ENCODE measurements around the gene GADD45GIP1.
"Not testable (repeated sequence)": the region's sequence is repeated elsewhere in the genome, so short reads cannot be mapped to it uniquely, and the experiment has no call there.

The GADD45GIP1 gene

DNA sequence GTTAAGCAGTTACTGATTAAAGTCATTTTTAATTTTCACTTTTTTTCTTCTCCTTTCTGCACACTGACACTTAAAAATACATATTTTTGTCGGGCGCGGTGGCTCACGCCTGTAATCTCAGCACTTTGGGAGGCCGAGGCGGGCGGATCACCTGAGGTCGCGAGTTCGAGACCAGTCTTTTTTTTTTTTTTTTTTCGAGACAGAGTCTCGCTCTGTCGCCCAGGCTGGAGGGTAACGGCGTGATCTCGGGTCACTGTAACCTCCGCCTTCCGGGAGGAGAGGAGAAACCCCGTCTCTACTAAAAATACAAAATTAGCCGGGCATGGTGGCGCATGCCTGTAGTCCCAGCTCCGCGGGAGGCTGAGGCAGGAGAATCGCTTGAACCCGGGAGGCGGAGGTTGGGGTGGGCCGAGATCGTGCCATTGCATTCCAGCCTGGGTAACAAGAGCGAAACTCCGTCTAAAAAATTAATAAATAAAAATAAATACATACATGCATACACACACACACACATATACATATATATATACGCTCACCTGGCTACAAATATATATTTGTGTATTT is 448 bp upstream of the GADD45GIP1 start:
- not testable (repeated sequence) for DNase-seq (ENCODE audit: low read depth)

DNA sequence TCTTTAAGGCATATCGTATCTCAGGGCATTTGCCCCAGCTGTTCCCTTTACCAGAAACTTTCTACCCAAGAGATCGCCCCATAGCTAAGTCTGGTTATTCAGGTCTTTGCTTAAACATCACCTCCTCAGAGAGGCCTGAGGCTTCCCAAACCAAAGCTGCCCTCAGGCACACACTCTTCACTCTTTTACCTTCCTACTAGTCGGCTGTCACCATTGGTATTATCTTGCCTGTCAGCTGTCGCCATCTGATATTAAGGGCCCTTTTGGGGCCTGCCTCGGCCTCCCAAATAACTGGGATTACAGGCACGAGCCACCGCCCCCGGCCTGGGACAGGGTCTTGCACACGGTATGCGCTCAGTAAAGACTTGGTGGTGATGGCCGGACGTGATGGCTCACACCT is 1.0 kb downstream of the GADD45GIP1 start:
- DNase-seq (ENCODE audit: low read depth): no peak

DNA sequence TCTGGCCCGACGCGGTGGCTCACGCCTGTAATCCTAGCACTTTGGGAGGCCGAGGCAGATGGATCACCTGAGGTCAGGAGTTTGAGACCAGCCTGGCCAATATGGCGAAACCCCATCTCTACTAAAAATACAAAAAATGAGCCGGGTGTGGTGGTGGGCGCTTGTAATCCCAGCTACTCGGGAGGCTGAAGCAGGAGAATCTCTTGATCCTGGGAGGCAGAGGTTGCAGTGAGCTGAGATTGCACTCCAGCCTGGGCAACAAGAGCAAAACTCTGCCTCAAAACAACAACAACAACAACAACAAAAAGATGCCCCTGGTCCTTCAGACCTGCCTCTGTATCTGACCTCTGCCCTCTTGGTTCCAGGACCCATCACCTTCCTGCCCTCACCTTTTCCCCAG is 1.4 kb downstream of the GADD45GIP1 start:
- not testable (repeated sequence) for DNase-seq (ENCODE audit: low read depth)

DNA sequence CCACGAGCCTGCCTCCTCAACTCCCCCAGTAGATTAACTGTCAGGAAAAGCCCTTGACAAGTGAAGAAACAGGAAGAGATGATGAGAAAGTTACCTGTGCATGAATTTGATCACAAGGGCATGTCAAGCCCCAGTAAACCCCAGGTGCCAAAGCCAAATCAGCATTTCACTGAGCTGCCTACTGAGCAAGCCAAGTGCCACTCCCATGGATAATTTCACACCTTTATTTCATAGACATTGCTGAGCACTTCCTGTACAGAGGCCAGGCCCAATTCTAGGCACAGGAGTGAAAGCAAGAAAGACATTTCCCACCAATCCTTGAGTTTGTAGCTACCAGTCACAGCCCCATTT is 2.4 kb downstream of the GADD45GIP1 start:
- no peak for DNase-seq (ENCODE audit: low read depth)

DNA sequence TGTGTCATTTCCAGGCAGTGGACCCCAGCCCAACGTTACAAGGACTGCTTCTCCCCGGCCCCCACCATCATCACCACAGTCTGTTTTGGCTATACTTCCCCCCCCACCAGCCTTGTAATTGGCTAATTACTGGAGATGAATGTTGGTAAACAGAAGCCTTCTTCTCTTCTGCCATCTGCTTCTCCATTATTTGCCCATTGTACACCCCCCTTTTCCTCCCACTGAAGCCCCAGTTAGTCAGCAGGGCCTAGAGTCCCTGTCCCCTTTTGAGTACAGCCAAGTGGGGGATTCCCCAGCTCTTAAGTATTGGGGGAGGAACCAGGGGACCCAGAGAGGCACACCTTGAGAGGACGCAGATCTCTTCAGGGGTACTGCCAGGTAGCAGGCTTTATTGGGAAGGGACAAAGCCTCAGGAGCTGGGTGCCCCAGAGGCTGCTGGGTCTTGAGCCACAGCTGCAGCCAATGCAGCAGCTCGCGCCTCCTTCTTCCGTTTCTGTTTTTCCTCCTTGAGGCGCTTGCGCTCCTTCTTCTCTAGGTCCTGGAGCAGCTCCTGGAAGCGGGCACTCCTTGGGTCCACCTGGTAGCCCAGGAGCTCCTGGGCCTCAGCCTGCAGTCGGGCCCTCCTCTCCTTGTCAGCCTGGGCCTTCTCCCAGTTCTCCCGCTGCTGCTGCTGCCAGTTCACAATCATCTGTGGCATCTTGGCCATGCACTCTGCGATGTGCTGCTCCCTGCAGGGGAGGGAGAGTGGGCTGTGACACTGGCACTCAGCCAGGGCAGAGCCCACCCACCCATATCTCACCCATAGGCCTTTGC is 3.0 kb downstream of the GADD45GIP1 start:
- no peak for DNase-seq (ENCODE audit: low read depth)

DNA sequence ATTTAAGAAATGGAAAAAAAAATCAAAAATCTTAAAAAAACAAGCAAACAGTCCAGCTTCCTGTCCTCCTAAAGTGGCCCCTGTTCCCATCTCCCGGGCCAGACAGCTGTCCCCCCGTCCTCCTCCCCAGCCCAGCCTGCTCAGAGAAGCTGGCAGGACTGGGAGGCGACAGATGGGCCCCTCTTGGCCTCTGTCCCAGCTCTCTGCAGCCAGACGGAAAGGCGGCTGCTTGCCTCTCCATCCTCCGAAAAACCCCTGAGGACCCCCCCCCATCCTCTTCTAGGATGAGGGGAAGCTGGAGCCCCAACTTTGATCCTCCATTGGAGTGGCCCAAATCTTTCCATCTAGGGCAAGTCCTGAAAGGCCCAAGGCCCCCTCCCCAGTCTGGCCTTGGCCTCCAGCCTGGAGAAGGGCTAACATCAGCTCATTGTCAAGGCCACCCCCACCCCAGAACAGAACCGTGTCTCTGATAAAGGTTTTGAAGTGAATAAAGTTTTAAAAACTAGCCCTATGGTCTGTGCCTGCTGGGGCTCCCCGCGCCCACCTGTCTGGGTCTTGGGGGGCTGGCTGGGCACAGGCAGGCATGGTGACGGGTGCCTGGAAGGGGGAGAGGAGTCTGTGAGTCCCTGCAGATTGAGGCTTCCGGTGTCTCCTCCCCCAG is 3.8 kb downstream of the GADD45GIP1 start:
- no peak for DNase-seq (ENCODE audit: low read depth)

DNA sequence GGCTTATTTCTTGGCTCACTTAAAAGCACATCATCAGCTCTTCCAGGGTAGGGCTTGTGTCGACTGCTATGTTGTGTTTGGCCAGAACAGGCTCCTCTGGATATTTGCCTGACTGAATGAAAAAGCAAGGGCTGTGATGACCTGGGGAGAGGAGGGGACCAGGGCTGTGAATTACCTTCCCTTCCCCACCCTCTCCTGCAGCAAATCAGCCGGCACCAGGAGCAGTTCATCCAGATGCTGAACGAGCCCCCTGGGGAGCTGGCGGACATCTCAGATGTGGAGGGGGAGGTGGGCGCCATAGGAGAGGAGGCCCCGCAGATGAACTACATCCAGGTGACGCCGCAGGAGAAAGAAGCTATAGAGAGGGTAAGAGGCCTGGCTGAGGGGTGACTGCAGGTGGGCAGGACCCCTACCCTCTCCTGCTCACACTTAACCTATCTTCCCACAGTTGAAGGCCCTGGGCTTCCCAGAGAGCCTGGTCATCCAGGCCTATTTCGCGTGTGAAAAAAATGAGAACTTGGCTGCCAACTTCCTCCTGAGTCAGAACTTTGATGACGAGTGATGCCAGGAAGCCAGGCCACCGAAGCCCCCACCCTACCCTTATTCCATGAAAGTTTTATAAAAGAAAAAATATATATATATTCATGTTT is 4.4 kb downstream of the GADD45GIP1 start:
- peak; percentile 27 for DNase-seq (ENCODE audit: low read depth)

DNA sequence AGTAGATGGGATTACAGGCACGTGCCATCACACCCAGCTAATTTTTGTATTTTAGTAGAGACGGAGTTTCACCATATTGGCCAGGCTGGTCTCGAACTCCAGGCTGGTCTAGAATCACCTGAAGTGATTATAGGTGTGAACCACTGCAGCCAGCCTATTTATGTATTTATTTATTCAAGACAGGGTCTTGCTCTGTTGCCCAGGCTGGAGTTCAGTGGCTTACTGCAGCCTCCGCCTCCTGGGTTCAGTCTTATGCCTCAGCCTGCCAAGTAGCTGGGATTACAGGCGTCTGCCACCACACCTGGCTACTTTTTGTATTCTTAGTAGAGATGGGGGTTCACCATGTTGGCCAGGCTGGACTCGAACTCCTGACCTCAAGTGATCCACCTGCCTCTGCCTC is 5.0 kb downstream of the GADD45GIP1 start:
- not testable (repeated sequence) for DNase-seq (ENCODE audit: low read depth)

DNA sequence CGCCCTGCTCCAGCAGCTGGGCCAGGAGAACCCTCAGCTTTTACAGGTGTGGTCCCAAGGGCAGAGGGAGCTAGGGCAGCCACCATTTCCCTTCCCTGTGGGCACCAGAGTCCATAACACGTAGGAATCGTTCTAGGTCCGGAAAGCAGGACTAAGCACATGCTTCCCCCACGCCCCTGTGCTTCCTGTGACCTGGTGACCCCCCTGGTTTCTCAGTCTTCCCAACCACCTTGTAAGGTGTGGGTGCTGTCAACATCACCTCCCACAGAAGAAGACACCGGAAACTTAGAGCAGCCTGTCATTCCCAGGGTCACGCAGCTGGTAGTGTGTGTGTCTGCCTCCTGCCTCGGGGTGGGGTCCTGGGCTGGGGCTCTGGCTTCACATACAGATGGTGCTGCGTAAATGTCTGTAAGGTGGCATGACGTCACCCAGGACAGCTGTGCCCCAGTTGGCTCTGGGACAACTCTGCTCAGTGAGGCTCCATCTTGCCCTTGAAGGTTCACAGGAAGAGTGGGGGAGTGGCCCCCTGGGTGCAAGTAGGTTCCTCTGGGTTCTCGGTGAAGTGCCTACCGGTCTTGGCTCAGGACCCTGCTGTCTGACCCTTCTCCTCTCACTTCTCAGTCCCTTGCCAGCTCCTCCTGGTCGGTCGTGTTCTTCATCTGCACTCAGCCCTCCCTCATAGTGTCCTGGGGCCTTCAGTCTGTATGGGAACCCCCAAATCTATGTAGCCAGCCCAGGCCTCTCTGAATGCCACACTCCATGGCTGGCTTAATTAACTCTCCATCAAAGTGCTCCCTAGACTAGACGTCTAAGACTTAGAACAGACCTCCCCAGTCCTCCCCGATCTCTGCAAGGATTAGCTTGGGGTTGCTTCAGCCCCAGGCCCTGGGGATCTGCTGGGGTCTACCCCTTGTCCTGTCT is 7.4 kb downstream of the GADD45GIP1 start:
- DNase-seq (ENCODE audit: low read depth): no peak

DNA sequence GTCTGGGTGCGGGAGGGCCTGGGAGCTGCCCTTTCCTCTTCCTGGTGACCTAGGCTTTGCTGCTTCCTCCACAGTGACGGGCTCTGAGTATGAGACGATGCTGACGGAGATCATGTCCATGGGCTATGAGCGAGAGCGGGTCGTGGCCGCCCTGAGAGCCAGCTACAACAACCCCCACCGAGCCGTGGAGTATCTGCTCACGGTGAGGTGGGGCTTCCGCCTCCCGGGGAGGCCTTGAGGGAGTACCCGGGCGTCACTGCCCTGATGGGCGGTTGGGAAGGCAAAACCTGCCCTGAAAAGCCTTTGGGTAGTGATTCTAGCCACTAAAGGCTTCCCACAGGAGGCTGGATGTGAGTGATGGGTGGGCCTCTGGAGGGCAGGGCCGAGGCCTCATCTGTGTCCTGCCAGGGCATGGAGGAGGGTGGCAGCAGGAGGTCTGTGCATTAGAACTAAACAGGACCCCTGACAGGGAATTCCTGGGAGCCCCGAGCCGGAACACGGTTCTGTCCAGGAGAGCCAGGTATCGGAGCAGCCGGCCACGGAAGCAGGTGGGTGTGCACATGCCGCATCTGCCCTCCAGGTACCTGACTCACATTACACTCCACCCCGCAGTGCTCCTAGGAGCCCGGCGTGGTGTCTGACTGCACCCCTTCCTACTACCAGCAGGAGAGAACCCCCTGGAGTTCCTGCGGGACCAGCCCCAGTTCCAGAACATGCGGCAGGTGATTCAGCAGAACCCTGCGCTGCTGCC is 8.2 kb downstream of the GADD45GIP1 start:
- no peak for DNase-seq (ENCODE audit: low read depth)

DNA sequence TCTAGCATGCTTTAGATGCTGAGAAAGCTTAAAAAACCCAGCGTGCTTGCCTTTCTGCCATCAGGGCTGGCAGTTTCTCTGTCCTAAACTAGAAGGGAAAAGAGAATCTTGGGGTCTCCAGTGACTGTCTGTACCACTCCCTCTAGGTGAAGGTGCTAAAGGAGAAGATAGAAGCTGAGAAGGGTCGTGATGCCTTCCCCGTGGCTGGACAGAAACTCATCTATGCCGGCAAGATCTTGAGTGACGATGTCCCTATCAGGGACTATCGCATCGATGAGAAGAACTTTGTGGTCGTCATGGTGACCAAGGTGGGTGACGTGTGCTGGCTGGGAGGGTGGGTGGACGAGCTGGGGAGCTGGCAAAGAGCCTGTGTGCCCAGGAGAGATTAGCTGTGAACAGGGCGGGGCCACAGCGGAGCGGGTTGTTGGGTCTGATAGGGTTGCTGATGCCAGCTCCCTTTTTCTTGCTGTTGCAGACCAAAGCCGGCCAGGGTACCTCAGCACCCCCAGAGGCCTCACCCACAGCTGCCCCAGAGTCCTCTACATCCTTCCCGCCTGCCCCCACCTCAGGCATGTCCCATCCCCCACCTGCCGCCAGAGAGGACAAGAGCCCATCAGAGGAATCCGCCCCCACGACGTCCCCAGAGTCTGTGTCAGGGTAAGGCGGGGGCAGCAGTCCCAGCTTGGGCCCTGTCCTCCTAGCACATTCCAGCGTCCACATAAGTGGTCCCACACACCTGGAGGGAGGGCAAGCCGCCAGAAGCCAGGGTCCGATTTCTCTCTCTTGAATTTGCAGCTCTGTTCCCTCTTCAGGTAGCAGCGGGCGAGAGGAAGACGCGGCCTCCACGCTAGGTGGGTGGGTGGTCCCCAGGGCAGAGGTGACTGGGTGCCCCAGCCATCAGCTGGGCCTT is 9.1 kb downstream of the GADD45GIP1 start:
- DNase-seq (ENCODE audit: low read depth): no peak

DNA sequence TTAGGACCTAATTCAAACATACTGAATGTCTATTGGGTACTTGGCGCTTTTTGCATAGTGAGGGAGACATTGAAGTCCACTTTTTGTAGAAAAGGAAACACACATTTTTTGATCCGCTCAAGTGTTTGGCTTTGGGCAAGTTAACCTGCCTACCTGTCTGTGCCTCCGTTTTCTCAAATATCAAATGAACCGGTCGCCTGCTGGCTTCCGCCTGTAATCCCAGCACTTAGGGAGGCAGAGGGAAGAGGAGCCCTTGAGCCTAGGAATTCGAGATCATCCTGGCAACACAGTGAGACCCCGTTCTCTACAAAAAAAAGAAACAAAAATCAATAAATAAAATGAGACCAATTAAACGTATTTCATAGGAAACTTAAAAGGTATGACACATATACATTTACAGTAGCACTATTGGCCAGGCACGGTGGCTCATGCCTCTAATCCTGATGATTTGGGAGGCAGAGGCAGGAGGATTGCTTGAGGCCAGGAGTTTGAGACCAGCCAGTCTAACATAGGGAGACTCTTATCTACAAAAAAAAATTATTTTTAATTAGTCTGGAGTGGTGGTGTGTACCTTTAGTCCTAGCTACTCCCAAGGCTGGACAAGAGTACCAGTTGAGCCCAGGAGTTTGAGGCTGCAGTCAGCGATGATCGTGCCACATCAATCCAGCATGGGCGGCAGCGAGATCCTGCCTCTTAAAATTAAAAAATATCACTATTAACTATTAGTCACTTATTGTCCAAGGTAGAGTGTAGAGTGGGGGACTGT is 10.1 kb downstream of the GADD45GIP1 start:
- no peak for DNase-seq (ENCODE audit: low read depth)

DNA sequence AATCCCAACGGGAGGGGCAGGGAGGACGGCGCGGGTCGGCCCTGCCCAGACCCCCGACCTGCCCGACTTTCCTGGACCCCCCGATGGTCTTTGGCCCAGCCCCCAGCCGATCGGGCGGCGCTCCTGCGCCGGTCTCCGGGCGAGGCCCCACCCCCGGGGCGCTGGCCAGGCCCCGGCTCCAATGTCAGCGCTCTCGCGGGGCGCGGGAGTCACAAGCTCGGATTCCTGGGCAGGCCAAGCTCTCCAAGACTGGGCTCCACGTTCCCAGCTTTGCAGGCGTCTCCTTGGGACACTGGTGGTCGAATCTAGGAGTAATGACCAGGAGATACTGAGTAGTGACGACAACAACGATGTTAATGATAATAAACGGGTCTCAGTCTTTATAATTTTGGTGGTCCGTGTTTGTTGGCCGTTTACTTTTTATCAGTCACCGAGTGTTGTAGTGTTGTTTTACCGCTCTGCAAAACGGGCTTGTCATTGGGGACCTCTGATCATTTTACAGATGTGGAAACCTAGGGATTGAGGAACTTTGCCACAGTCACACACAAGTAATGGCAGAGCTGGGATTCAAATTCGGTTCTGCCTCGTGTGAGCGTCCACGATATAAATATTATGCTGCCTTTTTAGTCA is 10.8 kb downstream of the GADD45GIP1 start:
- DNase-seq (ENCODE audit: low read depth): peak; percentile 43

DNA sequence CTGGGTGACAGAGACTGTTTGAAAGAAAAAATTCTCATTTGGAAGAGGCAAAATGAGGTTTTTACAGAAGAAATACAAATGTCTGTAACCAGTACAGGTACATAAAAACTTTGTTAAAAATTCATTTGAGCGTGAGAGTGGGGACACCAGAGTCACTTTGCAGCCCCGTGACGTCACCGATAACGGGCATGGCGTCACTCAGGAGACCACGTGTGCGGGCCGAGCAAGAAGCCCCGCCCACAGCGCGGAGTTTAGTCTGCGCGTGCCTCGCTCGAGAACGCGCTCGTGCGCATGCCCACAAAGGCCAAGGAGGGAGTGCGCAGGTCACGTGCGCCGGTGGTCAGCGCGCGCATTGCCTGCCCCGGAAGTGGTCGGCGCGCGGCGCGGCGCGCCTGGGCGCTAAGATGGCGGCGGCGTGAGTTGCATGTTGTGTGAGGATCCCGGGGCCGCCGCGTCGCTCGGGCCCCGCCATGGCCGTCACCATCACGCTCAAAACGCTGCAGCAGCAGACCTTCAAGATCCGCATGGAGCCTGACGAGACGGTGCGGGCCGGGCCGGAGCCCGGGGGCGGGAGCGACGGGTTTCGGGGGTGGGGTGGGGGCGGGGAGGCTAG is 11.4 kb downstream of the GADD45GIP1 start, which contains the start of gene RAD23A:
RAD23A (plus strand) TSS at position 384 of the 613 bp plus-strand sequence; CDS start at position 471, 87 bp downstream.
- DNase-seq (ENCODE audit: low read depth): peak; percentile 80

DNA sequence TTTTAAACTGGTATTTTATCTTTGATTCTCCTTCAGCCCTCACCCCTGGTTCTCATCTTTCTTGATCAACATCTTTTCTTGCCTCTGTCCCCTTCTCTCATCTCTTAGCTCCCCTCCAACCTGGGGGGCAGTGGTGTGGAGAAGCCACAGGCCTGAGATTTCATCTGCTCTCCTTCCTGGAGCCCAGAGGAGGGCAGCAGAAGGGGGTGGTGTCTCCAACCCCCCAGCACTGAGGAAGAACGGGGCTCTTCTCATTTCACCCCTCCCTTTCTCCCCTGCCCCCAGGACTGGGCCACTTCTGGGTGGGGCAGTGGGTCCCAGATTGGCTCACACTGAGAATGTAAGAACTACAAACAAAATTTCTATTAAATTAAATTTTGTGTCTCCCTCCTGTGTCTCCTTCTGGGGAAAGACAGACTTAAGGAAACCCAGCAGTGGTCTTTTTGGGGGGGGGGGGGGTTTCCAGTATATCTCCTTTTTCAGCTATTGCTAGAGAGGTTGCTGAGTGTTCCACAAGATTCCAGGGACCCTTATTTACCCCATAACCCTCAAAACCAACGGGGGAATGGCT is 12.8 kb downstream of the GADD45GIP1 start:
- no peak for DNase-seq (ENCODE audit: low read depth)

DNA sequence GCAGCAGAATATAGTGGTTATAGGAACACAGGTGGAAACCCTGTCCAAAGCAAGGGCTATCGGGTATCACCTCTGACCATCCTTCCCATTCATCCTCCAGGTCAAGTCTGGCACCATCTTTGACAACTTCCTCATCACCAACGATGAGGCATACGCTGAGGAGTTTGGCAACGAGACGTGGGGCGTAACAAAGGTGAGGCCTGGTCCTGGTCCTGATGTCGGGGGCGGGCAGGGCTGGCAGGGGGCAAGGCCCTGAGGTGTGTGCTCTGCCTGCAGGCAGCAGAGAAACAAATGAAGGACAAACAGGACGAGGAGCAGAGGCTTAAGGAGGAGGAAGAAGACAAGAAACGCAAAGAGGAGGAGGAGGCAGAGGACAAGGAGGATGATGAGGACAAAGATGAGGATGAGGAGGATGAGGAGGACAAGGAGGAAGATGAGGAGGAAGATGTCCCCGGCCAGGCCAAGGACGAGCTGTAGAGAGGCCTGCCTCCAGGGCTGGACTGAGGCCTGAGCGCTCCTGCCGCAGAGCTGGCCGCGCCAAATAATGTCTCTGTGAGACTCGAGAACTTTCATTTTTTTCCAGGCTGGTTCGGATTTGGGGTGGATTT is 13.5 kb downstream of the GADD45GIP1 start:
- DNase-seq (ENCODE audit: low read depth): no peak

DNA sequence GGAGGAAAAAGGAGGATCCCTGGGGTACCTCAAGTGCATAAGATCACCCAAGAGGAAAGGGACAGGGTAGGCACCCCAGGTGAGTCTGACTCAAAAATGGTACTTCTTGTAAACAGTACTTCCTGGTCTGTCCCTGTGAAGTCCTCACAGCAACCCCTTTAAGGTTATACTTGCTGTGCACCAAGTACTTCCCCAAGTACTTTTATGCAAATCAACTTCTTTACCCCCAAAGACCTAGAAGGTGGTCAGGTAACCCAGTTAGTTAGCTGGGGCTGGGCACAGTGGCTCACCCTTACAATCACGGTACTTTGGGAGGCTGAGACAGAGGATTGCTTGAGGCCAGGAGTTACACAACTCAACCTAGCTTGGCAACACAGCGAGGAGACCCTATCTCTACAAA is 16.1 kb downstream of the GADD45GIP1 start:
- DNase-seq (ENCODE audit: low read depth): no peak

All from non-pigmented ciliary epithelial cell (primary cell).